Measurements from ENCODE around the gene SMYD1. TPM values are rescaled to one million over a fixed set of nuclear protein-coding genes. Genes with fewer than 3 reads are reported as not detected.

The SMYD1 gene
- total and polyA plus RNA-seq, 8 donors = 0.12 to 25.4 (median 10.5) TPM

GRCh38 chr2:88022669-88022921 is 45.0 kb upstream of the SMYD1 start:
- Histone ChIP-seq H3K27me3 (no peaks in the 10 kb centered on the region), H3K9me3 (no peaks in the 10 kb centered on the region), H3K27ac (no peak overlapping the region), H3K4me1 (peaks cover 0 to 2% (median 2%) of the 10 kb centered on the region in 4 donors), H3K36me3 (peaks cover 0 to 15% (median 9%) of the 10 kb centered on the region in 4 donors), H3K4me3 (no peak overlapping the region)
- TF ChIP-seq CTCF (IDR thresholded peaks at IDR 0.05) (no peak), EP300 (IDR thresholded peaks at IDR 0.05) (no peak), POLR2AphosphoS5 (IDR thresholded peaks at IDR 0.05) (no peak), POLR2A (IDR thresholded peaks at IDR 0.05) (no peak)
- intact Hi-C loops (cut with DNase I; ENCODE audit: low total_unique reads) = no loop called here
- DNase-seq = no peak
- WGBS, 5 donors = 58 to 85% (median 74%) methylated on average over 5 of the region's 5 CpGs

GRCh38 chr2:88024509-88024908 is 43.1 kb upstream of the SMYD1 start:
- intact Hi-C loops (cut with DNase I; ENCODE audit: low total_unique reads) = no loop called here
- Histone ChIP-seq H3K27ac (no peak overlapping the region), H3K9me3 (no peaks in the 10 kb centered on the region), H3K36me3 (peaks cover 12 to 34% (median 28%) of the 10 kb centered on the region in 4 donors), H3K27me3 (no peaks in the 10 kb centered on the region), H3K4me1 (no peaks in the 10 kb centered on the region), H3K4me3 (no peak overlapping the region)
- DNase-seq = no peak
- WGBS, 5 donors = 71 to 86% (median 79%) methylated on average over 6 of the region's 6 CpGs
- TF ChIP-seq POLR2A (IDR thresholded peaks at IDR 0.05) (no peak), CTCF (IDR thresholded peaks at IDR 0.05) (no peak), POLR2AphosphoS5 (IDR thresholded peaks at IDR 0.05) (no peak), EP300 (IDR thresholded peaks at IDR 0.05) (no peak)

- no peak overlapping the region for H3K4me3 ChIP-seq
- 82 to 94% (median 86%) methylated on average over 10 of the region's 10 CpGs for WGBS, 5 donors
- DNase-seq = no peak
- peaks cover 15 to 66% (median 60%) of the 10 kb centered on the region in 4 donors for H3K36me3 ChIP-seq
- no peaks in the 10 kb centered on the region for H3K4me1 ChIP-seq
- no peaks in the 10 kb centered on the region for H3K9me3 ChIP-seq
- TF ChIP-seq CTCF (IDR thresholded peaks at IDR 0.05) = no peak
- no peak for TF ChIP-seq POLR2A (IDR thresholded peaks at IDR 0.05)
- no peak for TF ChIP-seq EP300 (IDR thresholded peaks at IDR 0.05)
- no peak for TF ChIP-seq POLR2AphosphoS5 (IDR thresholded peaks at IDR 0.05)
- H3K27ac ChIP-seq = no peak overlapping the region
- no peaks in the 10 kb centered on the region for H3K27me3 ChIP-seq
- intact Hi-C loops (cut with DNase I; ENCODE audit: low total_unique reads) = no loop called here
Measured at GRCh38 chr2:88027697-88028389, 39.8 kb upstream of the SMYD1 start.

GRCh38 chr2:88028931-88029330 is 38.7 kb upstream of the SMYD1 start:
- H3K4me1 ChIP-seq = no peaks in the 10 kb centered on the region
- H3K27me3 ChIP-seq = no peaks in the 10 kb centered on the region
- H3K36me3 ChIP-seq = peaks cover 15 to 76% (median 71%) of the 10 kb centered on the region in 4 donors
- intact Hi-C loops (cut with DNase I; ENCODE audit: low total_unique reads) = no loop called here
- no peaks in the 10 kb centered on the region for H3K9me3 ChIP-seq
- no peak for DNase-seq
- no peak for TF ChIP-seq POLR2A (IDR thresholded peaks at IDR 0.05)
- TF ChIP-seq EP300 (IDR thresholded peaks at IDR 0.05) = no peak
- TF ChIP-seq POLR2AphosphoS5 (IDR thresholded peaks at IDR 0.05) = no peak
- TF ChIP-seq CTCF (IDR thresholded peaks at IDR 0.05) = no peak
- 93 to 95% (median 94%) methylated on average over 4 of the region's 4 CpGs for WGBS, 5 donors
- no peak overlapping the region for H3K27ac ChIP-seq
- H3K4me3 ChIP-seq = no peak overlapping the region

All from stomach (tissue), 9 donors.